Prostate gland (tissue), 2 donors: ENCODE data around the gene SFT2D2.

Source experiments
- POLR2A ChIP-seq: fragments of 450-650 bp; IDR thresholded peaks from one replicate; pipeline ENCODE4 v1.6.1; 2016; ENCODE audit warnings: antibody characterized with exemption, mild to moderate bottlenecking
- TF ChIP-seq, protein P1 (sequence below), 4 experiments: fragments of 200-600 bp in 2 of 4; fragments of 450-650 bp in 2 of 4; sonication (generic) in 2 of 4; IDR thresholded peaks; 1 replicate in 3 of 4; 2 replicates in 1 of 4; pipeline ENCODE4 v1.5.1; 2016 to 2019; ENCODE audit warnings: antibody characterized with exemption in 4 of 4, mild to moderate bottlenecking in 2 of 4, moderate library complexity in 2 of 4

DNA sequence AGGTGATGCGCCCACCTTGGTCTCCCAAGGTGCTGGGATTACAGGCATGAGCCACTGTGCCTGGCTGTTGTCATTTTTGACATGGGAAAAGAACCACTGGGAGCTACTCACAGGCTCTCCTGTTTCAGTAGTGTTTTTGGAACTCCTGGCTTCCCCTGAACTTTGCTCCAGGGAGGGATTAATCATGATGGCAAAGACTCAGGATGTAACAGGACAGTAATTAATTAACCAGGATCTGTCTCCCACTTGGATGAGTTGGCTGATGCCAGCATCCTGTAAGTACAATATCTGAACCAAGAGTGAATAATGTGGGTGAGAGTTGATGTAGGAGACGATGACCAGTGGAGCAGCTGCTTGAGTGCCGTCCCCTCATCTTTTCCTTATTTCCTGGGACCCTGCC, 4.9 kb downstream of the SFT2D2 start:
- TF ChIP-seq, protein P1, sequence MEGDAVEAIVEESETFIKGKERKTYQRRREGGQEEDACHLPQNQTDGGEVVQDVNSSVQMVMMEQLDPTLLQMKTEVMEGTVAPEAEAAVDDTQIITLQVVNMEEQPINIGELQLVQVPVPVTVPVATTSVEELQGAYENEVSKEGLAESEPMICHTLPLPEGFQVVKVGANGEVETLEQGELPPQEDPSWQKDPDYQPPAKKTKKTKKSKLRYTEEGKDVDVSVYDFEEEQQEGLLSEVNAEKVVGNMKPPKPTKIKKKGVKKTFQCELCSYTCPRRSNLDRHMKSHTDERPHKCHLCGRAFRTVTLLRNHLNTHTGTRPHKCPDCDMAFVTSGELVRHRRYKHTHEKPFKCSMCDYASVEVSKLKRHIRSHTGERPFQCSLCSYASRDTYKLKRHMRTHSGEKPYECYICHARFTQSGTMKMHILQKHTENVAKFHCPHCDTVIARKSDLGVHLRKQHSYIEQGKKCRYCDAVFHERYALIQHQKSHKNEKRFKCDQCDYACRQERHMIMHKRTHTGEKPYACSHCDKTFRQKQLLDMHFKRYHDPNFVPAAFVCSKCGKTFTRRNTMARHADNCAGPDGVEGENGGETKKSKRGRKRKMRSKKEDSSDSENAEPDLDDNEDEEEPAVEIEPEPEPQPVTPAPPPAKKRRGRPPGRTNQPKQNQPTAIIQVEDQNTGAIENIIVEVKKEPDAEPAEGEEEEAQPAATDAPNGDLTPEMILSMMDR (IDR thresholded peaks at IDR 0.05) = no peak
- TF ChIP-seq POLR2A = no peak
